HG03025 (cell line): ENCODE data around the gene TMEM59L.
"Not testable (repeated sequence)": the region's sequence is repeated elsewhere in the genome, so short reads cannot be mapped to it uniquely, and the experiment has no call there.

Experiments
- ATAC-seq: cut with Tn5 transposase; IDR thresholded peaks from one replicate; pipeline ENCODE4 v1.9.1; 2021; ENCODE audit warnings: mild to moderate bottlenecking, moderate library complexity; ENCODE audit not compliant: unreplicated experiment, low FRiP score

Gene TMEM59L

DNA sequence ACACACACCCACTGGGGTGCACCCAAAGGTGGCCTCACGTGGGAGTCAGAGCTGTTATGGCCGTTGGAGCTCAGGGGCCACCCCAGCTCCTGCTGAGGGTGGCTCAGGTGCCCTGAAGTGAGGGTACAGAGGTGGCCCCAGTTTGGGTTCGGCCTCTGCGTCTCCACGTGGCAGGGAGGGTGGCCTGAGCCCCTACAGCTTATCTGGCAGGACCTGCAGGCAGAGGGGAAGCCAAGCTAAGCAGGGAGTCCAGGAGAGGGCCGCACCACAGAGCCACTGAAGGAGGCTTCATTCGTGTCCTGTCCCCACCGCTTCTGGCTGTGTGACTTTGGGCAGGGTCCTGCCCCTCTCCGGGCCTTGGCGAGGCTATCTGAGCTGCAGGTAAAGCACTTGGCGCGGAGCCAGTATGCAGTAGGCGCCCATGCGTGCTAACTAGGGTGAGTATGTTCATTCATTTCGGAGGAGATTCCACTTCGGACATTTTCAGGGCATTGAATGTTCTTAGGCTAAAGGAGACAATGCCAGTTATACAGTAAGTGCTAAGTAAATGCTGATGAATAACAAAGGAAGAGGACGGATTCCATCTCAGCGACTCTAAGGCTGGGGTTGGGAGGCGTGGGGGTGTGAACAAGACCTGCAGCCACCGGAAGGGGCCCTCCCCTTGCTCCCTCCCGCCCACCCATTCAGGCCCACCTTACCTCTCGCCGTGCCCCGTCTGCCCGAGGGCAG, 19.1 kb upstream of the TMEM59L start:
- ATAC-seq, result no peak

GRCh38 chr19:18594096-18594823, 18.4 kb upstream of the TMEM59L start:
- ATAC-seq, result peak; percentile 37

DNA sequence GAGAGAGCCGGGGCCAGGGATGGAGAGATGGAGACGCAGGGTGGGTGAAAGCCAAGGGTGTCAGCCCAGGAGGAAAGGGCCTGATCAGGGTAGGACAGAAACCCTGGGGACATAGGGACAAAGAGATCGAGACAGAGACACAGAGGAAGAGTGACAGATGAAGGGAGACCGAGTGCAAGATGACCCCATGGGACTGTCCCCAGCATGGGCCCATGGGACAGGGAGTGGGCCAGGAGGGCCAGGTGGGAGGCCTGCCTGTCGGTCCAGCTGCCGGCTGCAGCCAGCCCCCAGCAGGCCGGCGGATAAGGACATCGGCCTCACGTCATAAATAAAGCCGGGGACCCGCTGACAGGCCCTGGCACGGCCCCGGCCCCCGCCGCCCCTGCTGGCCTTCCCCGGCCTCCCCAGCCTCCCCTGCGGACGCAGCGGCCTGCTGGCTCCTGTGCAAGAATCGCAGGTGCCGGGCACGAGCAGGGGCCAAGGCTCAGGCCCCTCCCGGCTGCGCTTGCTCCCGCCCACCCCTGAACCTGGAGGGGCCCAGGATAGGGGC, 17.8 kb upstream of the TMEM59L start:
- ATAC-seq, result no peak

- no peak for ATAC-seq
Measured at GRCh38 chr19:18595475-18595874, 17.2 kb upstream of the TMEM59L start.

GRCh38 chr19:18596752-18597157, 15.9 kb upstream of the TMEM59L start:
- no peak for ATAC-seq

GRCh38 chr19:18597809-18598660, 14.6 kb upstream of the TMEM59L start:
- ATAC-seq, result no peak

DNA sequence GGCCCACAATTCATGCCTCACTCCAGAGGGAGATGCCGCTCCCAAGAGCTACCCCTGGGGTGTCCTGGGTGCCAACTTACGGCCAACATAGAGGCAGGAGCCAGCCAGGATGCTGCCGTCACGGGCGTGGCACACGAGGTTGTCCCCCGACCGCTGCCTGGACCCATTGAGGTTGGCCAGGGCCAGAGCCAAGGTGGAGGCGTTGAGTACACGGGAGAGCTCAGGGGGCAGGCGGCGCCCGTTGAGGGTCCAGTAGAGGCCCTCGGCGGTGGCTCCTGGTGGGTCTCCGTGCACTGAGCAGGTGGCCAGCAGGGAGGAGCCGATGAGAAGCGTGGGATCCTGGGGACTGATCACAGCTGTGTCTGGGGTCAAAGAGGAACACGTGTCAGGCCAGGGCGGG, 13.2 kb upstream of the TMEM59L start:
- no peak for ATAC-seq

GRCh38 chr19:18600692-18601397, 11.8 kb upstream of the TMEM59L start:
- not testable (repeated sequence) for ATAC-seq

DNA sequence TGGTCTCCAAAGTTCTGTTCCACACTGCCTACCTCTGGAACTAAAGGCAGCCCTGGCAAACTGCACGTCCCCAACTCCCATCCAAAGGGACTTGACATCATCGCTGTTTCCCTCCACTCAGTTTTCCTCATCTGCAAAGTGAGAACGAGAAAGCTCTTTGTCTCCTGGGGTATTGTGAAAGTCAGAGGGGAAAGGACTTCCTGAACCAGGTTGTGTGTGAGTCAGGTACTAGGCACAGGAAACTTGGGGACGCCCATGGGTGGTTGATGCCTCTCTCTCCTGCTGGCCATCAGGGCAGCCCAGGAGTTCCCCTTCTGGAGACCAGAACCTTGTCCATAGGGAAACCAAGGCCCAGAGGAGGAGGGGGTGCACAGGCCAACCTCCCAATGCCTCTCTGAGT, 10.8 kb upstream of the TMEM59L start:
- ATAC-seq, result no peak

- no peak for ATAC-seq
Measured at GRCh38 chr19:18603255-18603957, 9.3 kb upstream of the TMEM59L start.

GRCh38 chr19:18603958-18604819, 8.5 kb upstream of the TMEM59L start:
- ATAC-seq, result no peak

GRCh38 chr19:18604820-18605159, 7.9 kb upstream of the TMEM59L start:
- no peak for ATAC-seq

- ATAC-seq, result no peak
Measured at GRCh38 chr19:18605196-18605545, 7.5 kb upstream of the TMEM59L start.

DNA sequence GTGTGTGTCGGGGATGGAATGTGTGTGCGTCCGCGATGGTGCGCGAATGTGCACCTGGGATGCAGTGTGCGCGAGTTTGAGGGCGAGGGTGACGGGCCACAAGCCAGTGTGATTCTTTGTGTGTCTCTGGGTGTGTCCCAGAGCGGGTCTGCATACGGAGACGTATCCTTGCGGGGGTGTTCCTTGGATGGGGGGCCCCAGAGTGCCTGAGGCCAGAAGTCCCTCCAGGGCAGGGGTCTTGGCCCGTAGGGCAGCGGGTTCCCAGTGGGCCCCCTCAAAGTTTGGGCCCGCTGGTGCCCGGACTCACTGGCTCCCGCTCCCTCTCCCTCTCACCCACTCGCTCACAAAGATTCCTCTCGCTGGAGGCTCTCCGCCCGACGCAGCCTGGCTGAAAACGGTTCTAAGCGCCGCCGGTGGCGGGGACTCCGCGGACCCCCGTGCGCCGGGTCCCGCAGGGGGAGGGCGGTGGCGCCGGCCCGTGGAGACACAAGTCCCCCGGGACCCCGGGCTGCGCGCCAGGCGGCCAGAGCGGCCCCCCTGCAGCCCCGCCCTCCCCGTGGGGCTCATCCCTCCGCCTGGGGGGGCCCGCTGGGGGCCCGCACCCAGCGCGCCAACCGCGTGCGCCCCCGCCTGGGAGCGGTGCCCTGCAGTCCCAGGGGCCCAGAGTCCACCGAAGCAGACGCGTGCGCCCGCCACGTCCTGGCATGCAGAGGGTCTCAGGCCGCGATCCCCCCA, 7.0 kb upstream of the TMEM59L start:
- ATAC-seq, result no peak

GRCh38 chr19:18606281-18607225, 6.1 kb upstream of the TMEM59L start, which contains the start of gene CRLF1:
Gene CRLF1, minus strand, starts transcription at chr19:18606799. Its CDS starts 143 bp downstream, at chr19:18606656.
- no peak for ATAC-seq

DNA sequence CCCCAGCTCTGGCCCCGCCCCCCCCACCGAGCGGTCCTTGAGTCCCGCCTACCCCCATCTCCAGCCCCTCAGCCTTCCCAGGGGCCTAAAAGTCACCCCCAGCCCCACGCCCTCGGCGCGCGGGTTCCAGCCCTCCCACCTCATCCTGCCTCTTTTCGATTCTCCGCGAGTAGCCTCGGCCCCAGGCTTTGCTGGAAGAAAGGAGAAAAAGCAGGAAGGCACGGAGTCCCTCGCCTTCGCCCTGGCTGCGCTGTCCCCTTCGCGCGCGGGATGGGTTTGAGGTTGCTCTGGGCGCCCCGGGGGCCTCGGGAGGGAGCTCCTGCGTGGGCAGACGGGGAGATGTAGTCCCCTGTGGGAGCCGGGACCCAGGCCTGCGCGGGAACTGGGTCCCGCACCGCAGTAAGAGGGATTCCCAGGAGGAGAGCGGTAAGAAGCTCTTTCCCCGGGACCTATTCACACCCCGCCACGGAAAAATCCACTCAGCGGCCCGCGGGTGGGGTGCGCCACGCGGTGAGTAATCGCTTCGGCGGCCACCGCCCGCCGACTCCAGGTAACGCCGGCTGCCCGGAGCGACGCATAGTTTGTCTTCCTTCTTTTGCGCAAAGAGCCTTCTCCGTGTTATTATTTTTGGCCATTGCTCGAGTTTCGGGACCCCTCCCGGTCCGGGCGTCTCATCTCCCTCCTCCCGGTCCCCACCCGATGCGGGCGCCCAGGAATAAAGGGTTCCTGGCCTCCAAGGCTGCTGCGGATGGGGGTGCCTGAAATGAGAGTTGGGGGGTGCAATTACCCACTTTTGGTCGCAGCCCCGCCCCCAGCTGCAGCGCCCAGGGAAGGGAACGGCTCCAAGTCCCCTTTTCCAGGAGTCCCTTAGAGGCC, 5.2 kb upstream of the TMEM59L start:
- no peak for ATAC-seq
